ENCODE results near the gene VPS37B.

Gene VPS37B

GRCh38 chr12:122842505-122843405, 53.2 kb downstream of the VPS37B start:
- peak in 6 of 51 donors; percentile 27 to 66 (median 43) for DNase-seq

GRCh38 chr12:122841544-122842321, 54.2 kb downstream of the VPS37B start:
- DNase-seq, result peak in 39 of 51 donors; percentile 23 to 88 (median 71)

- DNase-seq, result peak in 19 of 51 donors; percentile 22 to 67 (median 44)
Observed at GRCh38 chr12:122840580-122841513, 55.1 kb downstream of the VPS37B start.

GRCh38 chr12:122839907-122840554, 55.9 kb downstream of the VPS37B start:
- DNase-seq, result peak in 20 of 51 donors; percentile 24 to 67 (median 40)

GRCh38 chr12:122838841-122839240, 57.1 kb downstream of the VPS37B start:
- no peak for DNase-seq

GRCh38 chr12:122837306-122838265, 58.3 kb downstream of the VPS37B start:
- peak in 1 of 51 donors; percentile 13 for DNase-seq

GRCh38 chr12:122836027-122836921, 59.6 kb downstream of the VPS37B start:
- DNase-seq, result peak in 13 of 51 donors; percentile 22 to 70 (median 41)

- peak in 3 of 51 donors; percentile 48 to 59 (median 51) for DNase-seq
Observed at GRCh38 chr12:122835750-122836026, 60.2 kb downstream of the VPS37B start.

GRCh38 chr12:122834921-122835749, 60.8 kb downstream of the VPS37B start, which contains the start of gene HIP1R:
Gene HIP1R, plus strand, starts transcription at chr12:122835457. Its CDS starts 94 bp downstream, at chr12:122835551.
- peak in 35 of 51 donors; percentile 30 to 85 (median 55) for DNase-seq

GRCh38 chr12:122834104-122834920, 61.6 kb downstream of the VPS37B start:
- peak in 32 of 51 donors; percentile 25 to 76 (median 63) for DNase-seq

GRCh38 chr12:122830517-122831214, 65.3 kb downstream of the VPS37B start:
- DNase-seq, result no peak

- DNase-seq, result no peak
Observed at GRCh38 chr12:122827258-122827657, 68.7 kb downstream of the VPS37B start.

GRCh38 chr12:122825773-122826724, 69.9 kb downstream of the VPS37B start:
- DNase-seq, result peak in 4 of 51 donors; percentile 6 to 38 (median 15)

- DNase-seq, result no peak
Observed at GRCh38 chr12:122823429-122823828, 72.5 kb downstream of the VPS37B start.

Measured in hypothalamus (tissue), 51 donors.